ENCODE data around the gene FABP1. TPM values are rescaled to one million over a fixed set of nuclear protein-coding genes. Genes with fewer than 3 reads are reported as not detected.

FABP1 gene
- total and polyA plus RNA-seq, 2 donors (not counting 1 experiment from before 2014, with no cell fraction given): not detected

GRCh38 chr2:88147145-88147544 is 19.3 kb upstream of the FABP1 start:
- ChIA-PET CTCF (no interaction called here), POLR2A (no interaction called here)
- no peak overlapping the region for H3K4me3 ChIP-seq (ENCODE audit: control extremely low read depth in 1 of 5, extremely low read depth in 1 of 5, insufficient read depth in 1 of 5, low read depth in 2 of 5, low read length in 4 of 5)
- H3K27ac ChIP-seq (ENCODE audit: low read length in 2 of 2): no peak overlapping the region
- H3K27me3 ChIP-seq (replicated peaks in 1 of 4; ENCODE audit: control extremely low read depth in 1 of 4, control insufficient read depth in 3 of 4, insufficient read depth in 4 of 4, low read length in 3 of 4): peaks cover 0 to 9% (median 3%) of the 10 kb centered on the region in 4 experiments
- no peaks in the 10 kb centered on the region for H3K79me2 ChIP-seq (ENCODE audit: control insufficient read depth, insufficient read depth, low read length)
- intact Hi-C loops (cut with micrococcal nuclease): no loop called here
- Mint-ChIP-seq H3K4me3 (no peak overlapping the region), H3K4me1 (no peaks in the 10 kb centered on the region), H3K27ac (no peak overlapping the region), H3K27me3 (peaks cover 34% of the 10 kb centered on the region), H3K9me3 (ENCODE audit: insufficient read depth) (peaks cover 7% of the 10 kb centered on the region)
- peaks cover 6 to 20% (median 17%) of the 10 kb centered on the region in 3 donors for H3K9me3 ChIP-seq (ENCODE audit: control extremely low read depth in 1 of 3, control insufficient read depth in 2 of 3, insufficient read depth in 1 of 3, low read length in 2 of 3)
- no peak overlapping the region for H3K4me2 ChIP-seq (replicated peaks; ENCODE audit: low read depth, low read length, poor library complexity, severe bottlenecking)
- H4K20me1 ChIP-seq (ENCODE audit: control insufficient read depth, insufficient read depth, low read length, poor library complexity, severe bottlenecking): no peaks in the 10 kb centered on the region
- no peaks in the 10 kb centered on the region for H3K36me3 ChIP-seq (replicated peaks in 1 of 2; ENCODE audit: control extremely low read depth in 1 of 2, control insufficient read depth in 1 of 2, extremely low read depth in 1 of 2, insufficient read depth in 2 of 2, low read length in 1 of 2)
- WGBS (ENCODE audit: insufficient coverage): 100% methylated on average over 2 of the region's 2 CpGs
- no peak for ATAC-seq (ENCODE audit: low read depth)
- H3K9ac ChIP-seq (ENCODE audit: low read length): no peak overlapping the region
- DNase-seq: no peak
- TF ChIP-seq CTCF (IDR thresholded peaks at IDR 0.05) (no peak), EZH2 (IDR thresholded peaks at IDR 0.05; ENCODE audit: borderline replicate concordance, insufficient read depth, low read depth, low read length, poor library complexity, severe bottlenecking) (no peak)
- H2AFZ ChIP-seq (ENCODE audit: insufficient read depth, low read depth, low read length, poor library complexity, severe bottlenecking): no peak overlapping the region
- no peaks in the 10 kb centered on the region for H3K4me1 ChIP-seq (ENCODE audit: control insufficient read depth in 2 of 2, insufficient read depth in 2 of 2, low read length in 2 of 2)

GRCh38 chr2:88146590-88146989 is 18.7 kb upstream of the FABP1 start:
- no peak for ATAC-seq (ENCODE audit: low read depth)
- H3K27me3 Mint-ChIP-seq: peaks cover 39% of the 10 kb centered on the region
- POLR2A ChIA-PET: no interaction called here

More at GRCh38 chr2:88146590-88146989, 18.7 kb upstream of the FABP1 start:
- CTCF ChIA-PET: no interaction called here
- H3K9me3 Mint-ChIP-seq (ENCODE audit: insufficient read depth): peaks cover 7% of the 10 kb centered on the region
- H3K4me1 Mint-ChIP-seq: no peaks in the 10 kb centered on the region
- H3K4me3 Mint-ChIP-seq: no peak overlapping the region
- DNase-seq: no peak
- Histone ChIP-seq H3K79me2 (ENCODE audit: control insufficient read depth, insufficient read depth, low read length) (no peaks in the 10 kb centered on the region), H3K4me3 (ENCODE audit: control extremely low read depth in 1 of 5, extremely low read depth in 1 of 5, insufficient read depth in 1 of 5, low read depth in 2 of 5, low read length in 4 of 5) (no peak overlapping the region), H3K4me2 (replicated peaks; ENCODE audit: low read depth, low read length, poor library complexity, severe bottlenecking) (no peak overlapping the region), H4K20me1 (ENCODE audit: control insufficient read depth, insufficient read depth, low read length, poor library complexity, severe bottlenecking) (no peaks in the 10 kb centered on the region), H3K9me3 (ENCODE audit: control extremely low read depth in 1 of 3, control insufficient read depth in 2 of 3, insufficient read depth in 1 of 3, low read length in 2 of 3) (peaks cover 5 to 23% (median 17%) of the 10 kb centered on the region in 3 donors), H3K27ac (ENCODE audit: low read length in 2 of 2) (no peak overlapping the region), H3K36me3 (replicated peaks in 1 of 2; ENCODE audit: control extremely low read depth in 1 of 2, control insufficient read depth in 1 of 2, extremely low read depth in 1 of 2, insufficient read depth in 2 of 2, low read length in 1 of 2) (no peaks in the 10 kb centered on the region), H3K27me3 (replicated peaks in 1 of 4; ENCODE audit: control extremely low read depth in 1 of 4, control insufficient read depth in 3 of 4, insufficient read depth in 4 of 4, low read length in 3 of 4) (peaks cover 0 to 11% (median 5%) of the 10 kb centered on the region in 4 experiments), H2AFZ (ENCODE audit: insufficient read depth, low read depth, low read length, poor library complexity, severe bottlenecking) (no peak overlapping the region), H3K9ac (ENCODE audit: low read length) (no peak overlapping the region), H3K4me1 (ENCODE audit: control insufficient read depth in 2 of 2, insufficient read depth in 2 of 2, low read length in 2 of 2) (no peaks in the 10 kb centered on the region)
- no peak overlapping the region for H3K27ac Mint-ChIP-seq
- TF ChIP-seq EZH2 (IDR thresholded peaks at IDR 0.05; ENCODE audit: borderline replicate concordance, insufficient read depth, low read depth, low read length, poor library complexity, severe bottlenecking) (no peak), CTCF (IDR thresholded peaks at IDR 0.05) (no peak)
- intact Hi-C loops (cut with micrococcal nuclease): no loop called here
